ENCODE data around the gene NACAD. TPM values are rescaled to one million over a fixed set of nuclear protein-coding genes. Genes with fewer than 3 reads are reported as not detected.

NACAD gene
- total RNA-seq, 4 donors from 2014 or later = 6.1 to 7.8 (median 6.7) TPM

DNA sequence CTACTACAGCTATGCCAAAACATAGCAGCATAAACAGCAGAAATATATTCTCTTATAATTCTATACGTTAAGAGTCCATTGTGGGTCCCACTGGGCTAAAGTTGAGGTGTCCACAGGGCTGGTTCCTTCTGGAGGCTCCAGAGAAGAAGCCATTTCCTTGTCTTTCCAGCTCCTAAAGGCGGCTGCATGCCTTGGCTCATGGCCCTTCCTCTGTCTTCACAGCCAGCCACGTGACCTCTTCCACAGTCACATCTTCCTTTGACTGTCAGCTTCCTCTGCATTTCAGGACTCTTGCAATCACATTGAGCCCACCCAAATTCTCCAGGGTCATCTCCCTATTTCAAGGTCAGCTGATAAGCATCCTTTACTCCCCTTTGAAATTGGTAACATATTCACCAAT lies 17.2 kb downstream of the NACAD start:
- Histone ChIP-seq H3K9me3 (no peaks in the 10 kb centered on the region), H3K4me3 (no peak overlapping the region), H3K27me3 (no peaks in the 10 kb centered on the region), H3K27ac (no peak overlapping the region), H3K4me1 (no peaks in the 10 kb centered on the region), H3K36me3 (peaks cover 0 to 97% (median 30%) of the 10 kb centered on the region in 3 donors)
- WGBS, 2 donors = 79 to 81% methylated on average over 3 of the region's 3 CpGs
- TF ChIP-seq POLR2A (IDR thresholded peaks at IDR 0.05) (no peak), EP300 (IDR thresholded peaks at IDR 0.05) (no peak)
- TF ChIP-seq, protein P1, sequence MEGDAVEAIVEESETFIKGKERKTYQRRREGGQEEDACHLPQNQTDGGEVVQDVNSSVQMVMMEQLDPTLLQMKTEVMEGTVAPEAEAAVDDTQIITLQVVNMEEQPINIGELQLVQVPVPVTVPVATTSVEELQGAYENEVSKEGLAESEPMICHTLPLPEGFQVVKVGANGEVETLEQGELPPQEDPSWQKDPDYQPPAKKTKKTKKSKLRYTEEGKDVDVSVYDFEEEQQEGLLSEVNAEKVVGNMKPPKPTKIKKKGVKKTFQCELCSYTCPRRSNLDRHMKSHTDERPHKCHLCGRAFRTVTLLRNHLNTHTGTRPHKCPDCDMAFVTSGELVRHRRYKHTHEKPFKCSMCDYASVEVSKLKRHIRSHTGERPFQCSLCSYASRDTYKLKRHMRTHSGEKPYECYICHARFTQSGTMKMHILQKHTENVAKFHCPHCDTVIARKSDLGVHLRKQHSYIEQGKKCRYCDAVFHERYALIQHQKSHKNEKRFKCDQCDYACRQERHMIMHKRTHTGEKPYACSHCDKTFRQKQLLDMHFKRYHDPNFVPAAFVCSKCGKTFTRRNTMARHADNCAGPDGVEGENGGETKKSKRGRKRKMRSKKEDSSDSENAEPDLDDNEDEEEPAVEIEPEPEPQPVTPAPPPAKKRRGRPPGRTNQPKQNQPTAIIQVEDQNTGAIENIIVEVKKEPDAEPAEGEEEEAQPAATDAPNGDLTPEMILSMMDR (IDR thresholded peaks at IDR 0.05) = no peak
- no peak for DNase-seq (ENCODE audit: low spot score in 2 of 2)

DNA sequence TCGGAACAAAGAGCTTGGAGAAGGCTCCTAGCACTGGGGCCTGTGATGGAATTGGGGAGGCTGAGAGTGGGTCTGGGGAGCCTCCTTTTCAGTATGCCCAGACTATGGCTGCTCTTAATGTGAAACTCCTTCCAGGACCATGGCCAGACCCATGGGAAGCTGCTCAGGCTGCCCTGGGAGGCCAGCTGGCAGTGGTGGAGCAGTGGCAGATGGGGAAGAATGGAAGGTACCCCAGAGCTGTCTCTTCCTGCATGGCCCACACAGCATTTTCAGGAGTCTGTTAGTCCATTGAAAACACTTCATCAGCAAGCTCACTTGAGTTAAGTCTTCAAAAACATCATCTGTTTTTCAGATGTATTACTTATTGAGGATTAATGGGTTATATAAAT lies 18.5 kb downstream of the NACAD start:
- TF ChIP-seq EP300 (IDR thresholded peaks at IDR 0.05) = no peak
- TF ChIP-seq, protein P1 (IDR thresholded peaks at IDR 0.05) = no peak
- TF ChIP-seq POLR2A (IDR thresholded peaks at IDR 0.05) = no peak
- Histone ChIP-seq H3K27me3 (no peaks in the 10 kb centered on the region), H3K27ac (no peak overlapping the region), H3K9me3 (no peaks in the 10 kb centered on the region), H3K4me1 (peaks cover 0 to 6% (median 0%) of the 10 kb centered on the region in 4 donors), H3K4me3 (no peak overlapping the region), H3K36me3 (peaks cover 0 to 97% (median 30%) of the 10 kb centered on the region in 3 donors)
- no peak for DNase-seq (ENCODE audit: low spot score in 2 of 2)
- 100% methylated on average over 1 of the region's 1 CpG for WGBS, 2 donors

DNA sequence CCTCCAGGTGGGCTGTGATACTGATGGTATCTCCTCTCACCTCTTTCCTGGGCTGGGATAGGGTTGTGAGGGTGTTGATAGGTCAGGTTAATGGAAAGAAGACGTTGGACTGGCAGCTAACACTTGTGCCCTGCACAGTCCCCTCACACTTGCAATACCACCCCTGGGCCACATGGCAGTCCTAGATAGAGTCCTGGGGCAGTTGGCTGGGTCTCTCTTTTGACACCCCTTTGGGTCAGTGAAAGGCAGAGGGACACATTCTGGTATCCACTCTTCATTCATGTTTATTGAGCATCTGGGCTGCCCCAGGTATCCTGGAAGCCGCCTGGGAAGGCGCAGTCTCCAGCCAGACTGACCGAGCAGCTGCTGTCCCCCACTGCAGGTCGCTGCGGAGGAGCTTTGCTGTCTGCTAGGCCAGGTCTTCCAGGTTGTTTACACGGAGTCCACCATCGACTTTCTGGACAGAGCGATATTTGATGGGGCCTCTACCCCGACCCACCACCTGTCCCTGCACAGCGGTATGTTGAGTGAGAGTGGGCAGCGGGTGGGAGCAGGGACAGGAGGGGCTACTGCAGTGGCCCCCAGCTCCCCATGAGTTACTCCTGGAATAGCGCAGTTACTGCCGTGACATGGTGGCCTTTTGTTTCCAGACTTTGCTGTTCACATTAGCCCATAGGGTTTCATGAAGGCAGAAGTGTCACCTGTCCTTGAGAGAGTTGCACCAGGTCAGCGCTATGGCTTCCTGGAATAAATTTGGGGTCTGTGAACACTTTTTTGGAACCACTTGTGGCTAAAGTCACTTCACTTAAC lies 19.1 kb downstream of the NACAD start:
- Histone ChIP-seq H3K9me3 (no peaks in the 10 kb centered on the region), H3K27ac (no peak overlapping the region), H3K27me3 (no peaks in the 10 kb centered on the region), H3K4me3 (no peak overlapping the region), H3K36me3 (peaks cover 0 to 97% (median 25%) of the 10 kb centered on the region in 3 donors), H3K4me1 (peaks cover 0 to 11% (median 0%) of the 10 kb centered on the region in 4 donors)
- WGBS, 2 donors = 91 to 92% methylated on average over 12 to 15 of the region's 15 CpGs
- TF ChIP-seq EP300 (IDR thresholded peaks at IDR 0.05) (no peak), POLR2A (IDR thresholded peaks at IDR 0.05) (no peak)
- TF ChIP-seq, protein P1 (IDR thresholded peaks at IDR 0.05) = no peak
- DNase-seq (ENCODE audit: low spot score in 2 of 2) = no peak

DNA sequence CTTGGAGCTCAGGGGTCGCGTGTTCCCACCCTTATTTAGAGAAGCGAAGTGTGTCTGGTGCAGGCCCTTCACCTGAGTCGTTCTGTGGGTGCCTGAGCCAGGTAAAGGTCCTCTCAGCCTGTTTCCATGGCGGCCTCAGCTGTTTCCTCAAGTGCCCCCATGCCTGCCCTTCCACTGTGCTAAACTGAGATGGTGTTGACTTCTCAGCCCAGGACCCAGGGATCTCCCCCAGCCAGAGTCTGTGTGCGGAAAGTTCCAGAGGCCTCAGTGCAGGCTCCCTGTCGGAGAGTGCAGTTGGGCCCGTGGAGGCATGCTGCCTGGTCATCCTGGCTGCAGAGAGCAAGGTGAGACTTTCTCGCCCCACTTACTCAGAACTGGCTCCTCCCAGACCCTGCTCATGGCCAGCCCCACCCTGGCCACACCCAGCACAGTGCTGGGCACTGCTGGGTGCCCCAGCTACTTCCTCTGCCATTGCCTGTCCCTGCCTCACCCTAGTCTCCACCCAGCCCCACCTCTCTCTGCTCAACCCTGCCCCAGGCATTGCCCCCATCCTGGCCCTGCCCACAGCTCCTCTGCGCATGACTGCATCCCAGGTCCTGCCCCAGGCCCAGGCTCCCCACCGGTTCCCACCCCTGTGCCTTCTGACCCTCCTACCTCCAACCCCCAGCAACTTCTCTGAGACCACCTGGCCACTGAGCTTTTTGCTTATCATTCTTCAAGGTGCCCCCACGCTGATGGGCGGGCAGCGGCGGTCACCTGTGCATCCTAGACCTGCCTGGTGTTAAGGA lies 20.3 kb downstream of the NACAD start:
- H3K4me3 ChIP-seq = no peak overlapping the region
- 94 to 96% methylated on average over 13 to 15 of the region's 15 CpGs for WGBS, 2 donors
- TF ChIP-seq EP300 (IDR thresholded peaks at IDR 0.05) (no peak), POLR2A (IDR thresholded peaks at IDR 0.05) (no peak)
- TF ChIP-seq, protein P1 (IDR thresholded peaks at IDR 0.05) = no peak
- no peaks in the 10 kb centered on the region for H3K9me3 ChIP-seq
- peaks cover 0 to 96% (median 14%) of the 10 kb centered on the region in 3 donors for H3K36me3 ChIP-seq
- peaks cover 0 to 11% (median 0%) of the 10 kb centered on the region in 4 donors for H3K4me1 ChIP-seq
- H3K27ac ChIP-seq = no peak overlapping the region
- no peaks in the 10 kb centered on the region for H3K27me3 ChIP-seq
- no peak for DNase-seq (ENCODE audit: low spot score in 2 of 2)

DNA sequence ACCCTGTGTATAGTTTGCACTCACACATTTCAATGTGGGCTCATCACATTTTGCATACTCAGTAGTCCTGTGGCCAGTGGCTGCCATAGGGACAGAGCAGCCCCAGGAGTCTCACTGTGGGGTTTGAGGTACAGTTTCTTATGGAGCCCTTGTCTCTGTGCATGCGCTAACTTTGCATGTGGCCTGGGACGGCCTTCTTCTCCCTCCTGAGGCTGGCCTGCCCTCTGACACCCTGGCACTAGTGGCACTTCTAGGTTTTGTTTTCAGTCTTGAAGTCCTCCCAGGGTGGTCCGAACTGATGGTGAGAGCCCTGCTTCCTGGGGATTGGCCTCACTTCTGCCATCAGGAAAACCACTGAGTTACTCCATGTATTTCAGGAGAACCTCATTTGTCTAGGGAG lies 21.2 kb downstream of the NACAD start:
- H3K4me1 ChIP-seq = peaks cover 0 to 11% (median 0%) of the 10 kb centered on the region in 4 donors
- 86 to 96% methylated on average over 3 of the region's 3 CpGs for WGBS, 2 donors
- no peak for TF ChIP-seq POLR2A (IDR thresholded peaks at IDR 0.05)
- TF ChIP-seq, protein P1 (IDR thresholded peaks at IDR 0.05) = no peak
- TF ChIP-seq EP300 (IDR thresholded peaks at IDR 0.05) = no peak
- H3K4me3 ChIP-seq = no peak overlapping the region
- no peak for DNase-seq (ENCODE audit: low spot score in 2 of 2)
- H3K27ac ChIP-seq = no peak overlapping the region
- peaks cover 0 to 88% (median 8%) of the 10 kb centered on the region in 3 donors for H3K36me3 ChIP-seq
- no peaks in the 10 kb centered on the region for H3K27me3 ChIP-seq
- no peaks in the 10 kb centered on the region for H3K9me3 ChIP-seq

Data from tibial nerve (tissue), 4 donors.